Liver (tissue), 3 donors: ENCODE data around the gene MRPS18A.
A peak's percentile ranks its signal among the peaks of the same experiment; 100 is the strongest.

Experiments used
- CTCF ChIP-seq: fragments of 150-350 bp; IDR thresholded peaks from 2 replicates; pipeline ENCODE4 v1.5.1; 2017; ENCODE audit warnings: improper control_type of control experiment, low read depth, low read length; ENCODE audit not compliant: missing input control
- FOXA1 ChIP-seq: IDR thresholded peaks from 2 replicates; pipeline ENCODE4 v1.6.1; 2016; ENCODE audit warnings: antibody characterized with exemption
- JUND ChIP-seq, 2 donors: IDR thresholded peaks; 2 replicates each; pipeline ENCODE4 v1.6.1; 2016; ENCODE audit warnings: antibody characterized with exemption in 2 of 2
- MAX ChIP-seq: IDR thresholded peaks from 2 replicates; pipeline ENCODE4 v1.6.1; 2016; ENCODE audit warnings: antibody characterized with exemption
- RAD21 ChIP-seq, 2 donors: IDR thresholded peaks; 2 replicates each; pipeline ENCODE4 v1.6.1; 2016; ENCODE audit warnings: antibody characterized with exemption in 2 of 2, mild to moderate bottlenecking in 2 of 2
- TF ChIP-seq, protein P1 (sequence below): IDR thresholded peaks from 2 replicates; pipeline ENCODE4 v1.6.1; 2016; ENCODE audit warnings: antibody characterized with exemption, mild to moderate bottlenecking
- donor health status: healthy.
- donor health status: healthy.

DNA sequence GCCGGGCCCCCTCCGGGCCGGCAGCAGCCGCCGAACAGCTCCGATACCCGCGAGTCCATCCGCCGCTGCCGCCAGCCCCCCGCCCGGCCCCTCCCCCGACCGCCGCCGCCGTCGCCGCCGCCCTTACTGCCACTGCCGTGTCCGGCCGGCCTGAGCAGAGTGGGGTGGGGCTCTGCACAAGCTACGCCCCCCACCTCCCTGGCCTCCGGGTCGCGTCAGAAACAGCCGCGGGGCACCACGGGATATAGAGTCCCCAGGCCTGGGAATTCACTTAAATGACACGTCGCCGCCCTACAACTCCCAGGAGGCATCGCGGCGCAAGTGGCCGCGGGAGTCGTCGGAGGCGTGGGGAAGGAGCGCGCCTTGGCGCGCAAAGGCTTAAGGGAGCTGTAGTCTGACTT is 58.5 kb downstream of the MRPS18A start, which contains the start of gene GTPBP2:
- TF ChIP-seq RAD21 (IDR thresholded peaks at IDR 0.05), result no peak
- TF ChIP-seq, protein P1, sequence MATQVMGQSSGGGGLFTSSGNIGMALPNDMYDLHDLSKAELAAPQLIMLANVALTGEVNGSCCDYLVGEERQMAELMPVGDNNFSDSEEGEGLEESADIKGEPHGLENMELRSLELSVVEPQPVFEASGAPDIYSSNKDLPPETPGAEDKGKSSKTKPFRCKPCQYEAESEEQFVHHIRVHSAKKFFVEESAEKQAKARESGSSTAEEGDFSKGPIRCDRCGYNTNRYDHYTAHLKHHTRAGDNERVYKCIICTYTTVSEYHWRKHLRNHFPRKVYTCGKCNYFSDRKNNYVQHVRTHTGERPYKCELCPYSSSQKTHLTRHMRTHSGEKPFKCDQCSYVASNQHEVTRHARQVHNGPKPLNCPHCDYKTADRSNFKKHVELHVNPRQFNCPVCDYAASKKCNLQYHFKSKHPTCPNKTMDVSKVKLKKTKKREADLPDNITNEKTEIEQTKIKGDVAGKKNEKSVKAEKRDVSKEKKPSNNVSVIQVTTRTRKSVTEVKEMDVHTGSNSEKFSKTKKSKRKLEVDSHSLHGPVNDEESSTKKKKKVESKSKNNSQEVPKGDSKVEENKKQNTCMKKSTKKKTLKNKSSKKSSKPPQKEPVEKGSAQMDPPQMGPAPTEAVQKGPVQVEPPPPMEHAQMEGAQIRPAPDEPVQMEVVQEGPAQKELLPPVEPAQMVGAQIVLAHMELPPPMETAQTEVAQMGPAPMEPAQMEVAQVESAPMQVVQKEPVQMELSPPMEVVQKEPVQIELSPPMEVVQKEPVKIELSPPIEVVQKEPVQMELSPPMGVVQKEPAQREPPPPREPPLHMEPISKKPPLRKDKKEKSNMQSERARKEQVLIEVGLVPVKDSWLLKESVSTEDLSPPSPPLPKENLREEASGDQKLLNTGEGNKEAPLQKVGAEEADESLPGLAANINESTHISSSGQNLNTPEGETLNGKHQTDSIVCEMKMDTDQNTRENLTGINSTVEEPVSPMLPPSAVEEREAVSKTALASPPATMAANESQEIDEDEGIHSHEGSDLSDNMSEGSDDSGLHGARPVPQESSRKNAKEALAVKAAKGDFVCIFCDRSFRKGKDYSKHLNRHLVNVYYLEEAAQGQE, result peak; percentile 8
- TF ChIP-seq CTCF, result no peak
- no peak for TF ChIP-seq JUND (IDR thresholded peaks at IDR 0.05)
- no peak for TF ChIP-seq MAX
- TF ChIP-seq FOXA1, result no peak
